ENCODE data around the gene RESP18. TPM values are rescaled to one million over a fixed set of nuclear protein-coding genes. Genes with fewer than 3 reads are reported as not detected.
"Not testable (repeated sequence)": the region's sequence is repeated elsewhere in the genome, so short reads cannot be mapped to it uniquely, and the experiment has no call there.

RESP18 gene
- polyA plus RNA-seq, 1 donor = 0.46 TPM

GRCh38 chr2:219291910-219292490 lies 40.5 kb downstream of the RESP18 start:
- peaks cover 9% of the 10 kb centered on the region for H3K4me1 ChIP-seq (ENCODE audit: control insufficient read depth, insufficient read depth, low read length)
- H3K4me3 ChIP-seq (ENCODE audit: low read length) = no peak overlapping the region
- no peaks in the 10 kb centered on the region for H3K36me3 ChIP-seq (ENCODE audit: control insufficient read depth, insufficient read depth, low read length)
- DNase-seq = no peak
- peaks cover 5% of the 10 kb centered on the region for H3K27me3 ChIP-seq (ENCODE audit: control insufficient read depth, insufficient read depth, low read length)
- no peaks in the 10 kb centered on the region for H3K9me3 ChIP-seq (ENCODE audit: control insufficient read depth, low read depth, low read length)
- WGBS (ENCODE audit: insufficient coverage, low lambda C conversion rate) = no CpG with 5 or more reads among the region's 4 CpGs
- no peak overlapping the region for H3K27ac ChIP-seq (ENCODE audit: low read length)

GRCh38 chr2:219291394-219291793 lies 41.1 kb downstream of the RESP18 start:
- DNase-seq = no peak
- Histone ChIP-seq H3K27me3 (ENCODE audit: control insufficient read depth, insufficient read depth, low read length) (peaks cover 5% of the 10 kb centered on the region), H3K4me1 (ENCODE audit: control insufficient read depth, insufficient read depth, low read length) (peaks cover 9% of the 10 kb centered on the region), H3K4me3 (ENCODE audit: low read length) (no peak overlapping the region), H3K9me3 (ENCODE audit: control insufficient read depth, low read depth, low read length) (no peaks in the 10 kb centered on the region), H3K27ac (ENCODE audit: low read length) (no peak overlapping the region), H3K36me3 (ENCODE audit: control insufficient read depth, insufficient read depth, low read length) (no peaks in the 10 kb centered on the region)
- no CpG with 5 or more reads among the region's 7 CpGs for WGBS (ENCODE audit: insufficient coverage, low lambda C conversion rate)

GRCh38 chr2:219290381-219291171 lies 42.0 kb downstream of the RESP18 start:
- no peak for DNase-seq
- WGBS (ENCODE audit: insufficient coverage, low lambda C conversion rate) = no CpG with 5 or more reads among the region's 16 CpGs
- H3K27ac ChIP-seq (ENCODE audit: low read length) = no peak overlapping the region

GRCh38 chr2:219289537-219290361 lies 42.8 kb downstream of the RESP18 start:
- Histone ChIP-seq H3K27ac (ENCODE audit: low read length) (no peak overlapping the region), H3K9me3 (ENCODE audit: control insufficient read depth, low read depth, low read length) (no peaks in the 10 kb centered on the region), H3K4me3 (ENCODE audit: low read length) (no peak overlapping the region), H3K36me3 (ENCODE audit: control insufficient read depth, insufficient read depth, low read length) (peaks cover 11% of the 10 kb centered on the region), H3K27me3 (ENCODE audit: control insufficient read depth, insufficient read depth, low read length) (peaks cover 2% of the 10 kb centered on the region), H3K4me1 (ENCODE audit: control insufficient read depth, insufficient read depth, low read length) (peaks cover 6% of the 10 kb centered on the region)
- peak; percentile 48 to 50 for DNase-seq
- no CpG with 5 or more reads among the region's 16 CpGs for WGBS (ENCODE audit: insufficient coverage, low lambda C conversion rate)

More at GRCh38 chr2:219290381-219291171, 42.0 kb downstream of the RESP18 start:
- peaks cover 2% of the 10 kb centered on the region for H3K36me3 ChIP-seq (ENCODE audit: control insufficient read depth, insufficient read depth, low read length)
- no peaks in the 10 kb centered on the region for H3K9me3 ChIP-seq (ENCODE audit: control insufficient read depth, low read depth, low read length)
- peaks cover 2% of the 10 kb centered on the region for H3K27me3 ChIP-seq (ENCODE audit: control insufficient read depth, insufficient read depth, low read length)
- H3K4me1 ChIP-seq (ENCODE audit: control insufficient read depth, insufficient read depth, low read length) = peaks cover 9% of the 10 kb centered on the region
- H3K4me3 ChIP-seq (ENCODE audit: low read length) = no peak overlapping the region

GRCh38 chr2:219289195-219289536 lies 43.4 kb downstream of the RESP18 start:
- H3K27ac ChIP-seq (ENCODE audit: low read length) = no peak overlapping the region
- H3K27me3 ChIP-seq (ENCODE audit: control insufficient read depth, insufficient read depth, low read length) = peaks cover 2% of the 10 kb centered on the region

GRCh38 chr2:219287580-219288265 lies 44.8 kb downstream of the RESP18 start:
- Histone ChIP-seq H3K36me3 (ENCODE audit: control insufficient read depth, insufficient read depth, low read length) (peaks cover 27% of the 10 kb centered on the region), H3K9me3 (ENCODE audit: control insufficient read depth, low read depth, low read length) (no peaks in the 10 kb centered on the region), H3K4me3 (ENCODE audit: low read length) (no peak overlapping the region), H3K27ac (ENCODE audit: low read length) (no peak overlapping the region), H3K27me3 (ENCODE audit: control insufficient read depth, insufficient read depth, low read length) (no peaks in the 10 kb centered on the region), H3K4me1 (ENCODE audit: control insufficient read depth, insufficient read depth, low read length) (no peaks in the 10 kb centered on the region)
- no peak for DNase-seq
- WGBS (ENCODE audit: insufficient coverage, low lambda C conversion rate) = no CpG with 5 or more reads among the region's 10 CpGs

More at GRCh38 chr2:219289195-219289536, 43.4 kb downstream of the RESP18 start:
- no peaks in the 10 kb centered on the region for H3K9me3 ChIP-seq (ENCODE audit: control insufficient read depth, low read depth, low read length)
- H3K4me3 ChIP-seq (ENCODE audit: low read length) = no peak overlapping the region
- H3K36me3 ChIP-seq (ENCODE audit: control insufficient read depth, insufficient read depth, low read length) = peaks cover 15% of the 10 kb centered on the region
- no peak for DNase-seq
- WGBS (ENCODE audit: insufficient coverage, low lambda C conversion rate) = no CpG with 5 or more reads among the region's 6 CpGs
- H3K4me1 ChIP-seq (ENCODE audit: control insufficient read depth, insufficient read depth, low read length) = peaks cover 3% of the 10 kb centered on the region

- DNase-seq; H3K9me3 ChIP-seq (ENCODE audit: control insufficient read depth, low read depth, low read length): not testable (repeated sequence)
- no CpG with 5 or more reads among the region's 6 CpGs for WGBS (ENCODE audit: insufficient coverage, low lambda C conversion rate)
Observed at GRCh38 chr2:219287116-219287440, 45.5 kb downstream of the RESP18 start.

GRCh38 chr2:219286436-219287115 lies 46.0 kb downstream of the RESP18 start:
- Histone ChIP-seq H3K4me1 (ENCODE audit: control insufficient read depth, insufficient read depth, low read length) (no peaks in the 10 kb centered on the region), H3K27ac (ENCODE audit: low read length) (no peak overlapping the region), H3K36me3 (ENCODE audit: control insufficient read depth, insufficient read depth, low read length) (peaks cover 36% of the 10 kb centered on the region)

More at GRCh38 chr2:219287116-219287440, 45.5 kb downstream of the RESP18 start:
- not testable (repeated sequence) for H3K4me1 ChIP-seq (ENCODE audit: control insufficient read depth, insufficient read depth, low read length); H3K27ac ChIP-seq (ENCODE audit: low read length); H3K4me3 ChIP-seq (ENCODE audit: low read length); H3K27me3 ChIP-seq (ENCODE audit: control insufficient read depth, insufficient read depth, low read length)
- peaks cover 31% of the 10 kb centered on the region for H3K36me3 ChIP-seq (ENCODE audit: control insufficient read depth, insufficient read depth, low read length)

GRCh38 chr2:219285894-219286425 lies 46.6 kb downstream of the RESP18 start:
- H3K36me3 ChIP-seq (ENCODE audit: control insufficient read depth, insufficient read depth, low read length) = peaks cover 42% of the 10 kb centered on the region
- WGBS (ENCODE audit: insufficient coverage, low lambda C conversion rate) = no CpG with 5 or more reads among the region's 17 CpGs
- no peak overlapping the region for H3K4me3 ChIP-seq (ENCODE audit: low read length)
- no peak overlapping the region for H3K27ac ChIP-seq (ENCODE audit: low read length)
- DNase-seq = no peak
- H3K9me3 ChIP-seq (ENCODE audit: control insufficient read depth, low read depth, low read length) = no peaks in the 10 kb centered on the region
- no peaks in the 10 kb centered on the region for H3K27me3 ChIP-seq (ENCODE audit: control insufficient read depth, insufficient read depth, low read length)
- H3K4me1 ChIP-seq (ENCODE audit: control insufficient read depth, insufficient read depth, low read length) = no peaks in the 10 kb centered on the region

More at GRCh38 chr2:219286436-219287115, 46.0 kb downstream of the RESP18 start:
- Histone ChIP-seq H3K27me3 (ENCODE audit: control insufficient read depth, insufficient read depth, low read length) (no peaks in the 10 kb centered on the region), H3K9me3 (ENCODE audit: control insufficient read depth, low read depth, low read length) (no peaks in the 10 kb centered on the region), H3K4me3 (ENCODE audit: low read length) (no peak overlapping the region)
- no peak for DNase-seq
- no CpG with 5 or more reads among the region's 12 CpGs for WGBS (ENCODE audit: insufficient coverage, low lambda C conversion rate)
